NCI-H1417 (cell line): ENCODE data around the gene EBF4.

ENCODE experiments used
- DNase-seq, 3 experiments: peaks; one replicate each; lab custom pipeline; 2025; lab: John Stamatoyannopoulos, UW

The EBF4 gene

DNA sequence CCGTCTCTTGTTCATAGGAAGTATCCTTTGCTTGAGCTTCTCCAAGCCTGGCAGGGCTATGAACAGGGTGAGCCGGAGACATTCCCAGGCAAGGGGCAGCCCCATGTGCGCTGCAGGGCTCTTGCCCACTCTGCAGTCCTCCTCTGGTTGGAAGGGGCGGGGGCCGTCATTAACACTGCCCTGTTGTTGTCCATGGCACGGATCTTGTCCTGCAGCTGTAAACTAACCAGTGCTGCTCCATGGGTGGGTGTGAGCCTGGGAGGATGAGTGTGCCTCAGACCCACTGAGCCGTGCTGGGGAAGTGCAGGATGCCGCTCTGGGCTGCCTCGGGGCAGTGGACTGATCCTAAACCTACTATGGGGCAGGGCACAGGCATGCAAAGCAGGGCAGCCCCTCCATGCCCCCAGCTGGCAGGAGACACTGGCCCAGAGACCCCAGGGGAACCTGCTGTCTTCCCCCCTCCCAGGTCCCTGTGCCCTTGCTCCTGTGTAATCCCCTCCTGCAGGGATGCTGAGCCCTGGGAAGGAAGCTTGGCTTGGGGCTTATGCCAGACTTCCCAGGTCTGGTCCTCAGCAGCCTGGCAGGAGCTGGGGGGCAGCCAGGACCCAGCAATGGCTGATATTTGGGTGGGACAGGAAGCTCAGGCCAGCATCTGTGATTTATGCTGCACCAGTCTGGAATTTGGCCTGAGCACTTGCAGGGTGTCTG, 8.5 kb downstream of the EBF4 start:
- no peak for DNase-seq

DNA sequence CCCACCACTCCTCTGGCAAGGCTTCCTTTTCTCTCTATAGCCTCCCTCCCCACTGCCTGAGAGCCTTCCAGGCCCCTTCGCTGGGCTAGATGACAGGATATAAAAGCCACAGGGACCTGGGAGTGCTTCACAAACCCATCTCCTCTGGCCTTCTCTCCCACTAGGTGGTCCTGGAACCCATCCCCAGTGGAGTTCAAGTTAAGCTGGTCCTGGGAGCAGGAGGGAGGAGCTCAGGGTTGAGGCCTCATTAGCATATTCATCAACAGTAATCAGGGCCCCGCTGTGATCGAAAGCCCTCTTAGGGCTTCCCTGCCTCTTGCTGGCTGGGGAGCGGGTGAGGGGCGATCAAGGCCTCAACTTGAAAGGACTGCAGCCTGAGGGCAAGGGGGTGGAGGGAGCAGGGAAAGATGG, 9.1 kb downstream of the EBF4 start:
- DNase-seq: no peak

GRCh38 chr20:2703716-2704475, 11.3 kb downstream of the EBF4 start:
- DNase-seq: no peak

- no peak for DNase-seq
Measured at GRCh38 chr20:2705931-2706645, 13.5 kb downstream of the EBF4 start.

DNA sequence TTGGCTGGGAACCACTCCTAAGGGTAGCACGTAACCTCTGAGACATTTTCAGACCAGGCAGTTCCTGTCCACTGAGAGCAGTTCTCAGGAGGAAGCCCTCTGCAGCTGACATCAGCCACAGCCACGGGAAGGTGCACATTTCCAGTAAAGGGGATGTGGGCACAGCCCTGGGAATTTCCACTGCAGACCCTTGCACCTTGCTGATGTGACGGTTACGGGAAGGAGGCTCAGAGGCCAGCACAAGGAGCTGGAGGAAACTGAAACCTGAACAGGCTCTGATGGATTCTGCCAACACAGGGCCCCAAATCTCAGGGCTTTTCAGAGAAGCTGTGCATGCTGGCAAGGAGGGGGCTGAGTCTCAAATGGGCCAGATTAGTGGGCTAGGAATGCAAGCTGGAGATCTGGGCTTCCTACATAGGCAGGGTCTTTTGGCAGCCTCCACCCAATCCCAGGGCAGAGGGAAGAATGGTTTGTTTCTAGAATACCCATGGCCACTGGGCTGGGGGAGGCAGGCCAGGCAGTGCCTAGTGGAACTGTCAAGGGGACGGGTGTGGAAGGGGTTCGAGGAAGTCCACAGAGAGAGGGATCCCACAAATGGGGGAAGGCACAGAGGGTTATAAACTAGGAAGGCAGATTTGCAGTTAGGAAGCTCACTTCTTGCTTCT, 14.2 kb downstream of the EBF4 start:
- DNase-seq: no peak

- peak in 1 of 3 experiments; percentile 41 for DNase-seq
Measured at GRCh38 chr20:2707353-2708072, 14.9 kb downstream of the EBF4 start.

DNA sequence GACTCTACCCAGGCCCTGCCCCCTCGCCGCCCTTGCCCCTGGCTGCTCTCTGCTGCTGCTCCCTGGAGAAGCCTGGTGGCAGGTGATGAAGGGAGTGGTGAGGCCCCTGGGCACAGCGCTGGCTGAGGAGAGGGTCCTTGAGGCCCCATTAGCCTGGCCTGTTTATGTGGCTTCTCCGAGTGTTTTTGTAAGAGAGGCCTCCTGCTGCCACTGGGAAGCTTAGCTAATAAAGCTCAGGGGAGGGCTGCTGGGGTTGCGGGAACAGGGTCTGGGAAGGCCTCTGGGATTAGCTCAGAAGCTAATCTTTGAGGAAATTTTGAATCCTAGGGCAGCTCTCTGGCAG, 15.5 kb downstream of the EBF4 start:
- DNase-seq: peak; percentile 75 to 93 (median 93)

GRCh38 chr20:2708665-2709064, 16.1 kb downstream of the EBF4 start:
- no peak for DNase-seq

GRCh38 chr20:2709205-2709981, 16.8 kb downstream of the EBF4 start:
- peak in 1 of 3 experiments; percentile 25 for DNase-seq

GRCh38 chr20:2713285-2713684, 20.7 kb downstream of the EBF4 start:
- peak in 2 of 3 experiments; percentile 14 to 36 for DNase-seq

- no peak for DNase-seq
Measured at GRCh38 chr20:2729251-2729713, 36.7 kb downstream of the EBF4 start.

- DNase-seq: no peak
Measured at GRCh38 chr20:2729791-2730190, 37.2 kb downstream of the EBF4 start.

DNA sequence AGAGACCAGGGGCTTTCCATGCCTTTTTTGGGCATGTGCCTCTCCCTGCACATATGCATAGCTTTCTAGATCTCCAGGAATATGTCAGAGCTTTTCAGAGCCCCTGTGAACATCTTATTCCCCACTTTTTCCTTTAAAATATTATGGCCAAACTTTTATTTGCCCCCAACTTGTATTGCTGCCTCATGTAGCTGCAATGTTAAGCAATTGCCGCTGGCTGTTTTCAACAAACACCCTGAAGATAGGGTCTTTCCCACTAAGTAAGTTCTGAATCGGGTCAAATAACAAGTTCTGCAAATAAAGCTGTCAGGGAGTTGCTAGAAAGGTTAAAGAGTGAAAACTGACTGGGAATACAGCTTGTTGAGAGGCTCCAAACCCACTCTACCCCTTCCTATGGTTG, 42.3 kb downstream of the EBF4 start:
- no peak for DNase-seq

DNA sequence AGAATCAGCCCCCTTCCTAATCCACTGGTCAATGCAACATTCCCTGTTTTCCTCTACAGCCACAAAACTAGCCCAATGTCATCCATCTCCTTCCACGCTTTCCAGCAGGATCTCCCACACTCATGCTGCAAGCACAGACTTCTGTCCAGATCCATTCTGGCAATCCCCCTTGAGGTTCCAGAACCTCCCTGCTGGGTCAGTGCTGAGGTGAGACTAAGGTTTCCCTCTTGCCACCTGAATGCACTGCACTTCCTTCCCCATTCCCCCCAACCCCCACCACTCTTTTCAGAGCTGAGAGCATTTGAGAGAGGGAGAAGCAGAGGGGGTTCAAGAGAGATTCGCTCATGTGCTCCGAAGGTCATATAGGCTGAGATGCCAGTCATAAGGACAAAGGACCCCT, 43.9 kb downstream of the EBF4 start:
- DNase-seq: no peak

- DNase-seq: no peak
Measured at GRCh38 chr20:2738331-2739041, 45.9 kb downstream of the EBF4 start.

DNA sequence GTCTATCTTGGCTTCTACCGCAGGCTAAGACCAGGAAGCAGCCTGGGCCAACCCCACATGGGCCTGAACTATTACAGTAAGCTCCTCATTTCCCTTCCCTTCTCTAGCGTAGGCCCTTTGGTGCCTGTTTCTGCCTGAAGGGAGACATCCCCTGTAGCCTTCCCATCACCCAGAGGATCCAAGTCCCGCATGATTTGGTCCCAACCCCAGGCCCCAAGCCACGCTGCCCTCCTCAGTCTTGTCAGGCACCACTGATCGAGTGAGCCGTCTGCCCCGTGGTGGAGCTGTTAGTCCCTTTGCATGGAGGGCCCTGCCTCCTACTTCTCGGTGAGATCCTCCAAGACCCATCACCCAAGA, 46.4 kb downstream of the EBF4 start:
- DNase-seq: no peak

DNA sequence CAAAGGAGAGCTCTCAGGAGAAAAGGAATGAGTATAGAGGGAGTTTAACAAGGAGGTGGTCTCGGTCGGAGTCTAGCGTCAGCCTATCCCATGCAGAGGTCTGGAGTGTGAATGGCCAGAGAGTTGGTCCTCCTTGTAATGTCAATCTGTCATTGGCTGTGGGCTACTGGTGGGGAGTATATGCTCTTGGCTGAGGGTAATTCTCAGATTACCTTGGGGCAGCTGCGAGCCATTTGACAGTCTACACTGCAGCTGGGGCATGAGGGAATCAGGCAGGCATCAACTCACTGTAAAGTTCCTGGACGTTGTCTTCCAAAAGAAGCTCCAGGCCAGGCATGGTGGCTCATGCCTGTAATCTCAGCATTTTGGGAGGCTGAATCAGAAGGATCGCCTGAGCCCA, 48.1 kb downstream of the EBF4 start:
- DNase-seq: no peak

DNA sequence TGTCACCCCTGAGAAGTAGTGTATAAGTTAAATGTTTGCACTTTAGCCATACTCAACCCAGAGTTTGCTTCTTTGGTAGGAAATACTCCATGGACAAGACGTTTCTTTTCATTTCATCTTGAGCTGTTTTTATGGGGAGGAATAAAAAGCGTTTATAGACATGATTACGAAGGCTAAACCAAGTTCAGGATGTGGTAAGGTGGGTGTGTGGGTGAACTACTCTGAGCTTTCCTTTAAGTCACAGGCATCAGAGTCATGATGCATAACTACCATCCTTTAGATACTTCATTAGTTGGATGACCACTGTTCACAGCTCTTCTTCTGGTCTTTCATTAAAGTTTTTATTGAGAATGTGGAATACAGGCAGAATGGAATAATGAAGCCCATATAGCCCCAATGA, 48.9 kb downstream of the EBF4 start:
- no peak for DNase-seq

- no peak for DNase-seq
Measured at GRCh38 chr20:2741881-2742280, 49.3 kb downstream of the EBF4 start.

DNA sequence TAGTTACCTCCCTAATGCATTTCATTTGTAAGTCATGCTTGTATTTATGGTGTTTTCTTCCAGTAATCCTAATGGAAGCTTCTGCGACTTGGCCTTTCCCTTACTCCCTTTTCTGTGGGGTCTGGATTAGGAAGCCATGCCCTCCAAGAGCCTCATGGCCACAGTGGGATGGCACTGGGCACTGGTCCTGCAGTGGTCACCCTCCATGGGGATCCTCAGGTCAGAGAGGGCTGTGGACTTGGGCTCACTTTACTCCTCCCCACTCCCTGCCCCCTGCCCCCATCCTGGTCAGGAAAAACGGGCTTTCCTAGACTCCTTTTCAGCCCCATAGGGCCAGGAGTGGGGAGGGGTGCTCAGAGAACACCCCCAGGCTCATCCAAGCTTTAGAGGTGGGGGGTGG, 49.9 kb downstream of the EBF4 start:
- no peak for DNase-seq
